Measurements from ENCODE around the gene TSPAN4. TPM values are rescaled to one million over a fixed set of nuclear protein-coding genes. Genes with fewer than 3 reads are reported as not detected.

TSPAN4 gene
- total and polyA plus RNA-seq, 9 of the 15 experiments (the other 6 are each of a cell fraction or from before 2014, with no cell fraction given) = 0.07 to 31.0 (median 15.7) TPM

GRCh38 chr11:862081-862661 is 19.5 kb downstream of the TSPAN4 start:
- Histone ChIP-seq H3K27ac (ENCODE audit: extremely low read depth, low read depth, low read length) (no peak overlapping the region), H3K79me2 (ENCODE audit: control insufficient read depth, insufficient read depth, low read length) (no peaks in the 10 kb centered on the region), H3K36me3 (ENCODE audit: control insufficient read depth, insufficient read depth, low read length) (peaks cover 5% of the 10 kb centered on the region; the same call in 1 of the 3 replicates), H3K9me1 (ENCODE audit: control insufficient read depth, insufficient read depth, low read length) (peaks cover 5% of the 10 kb centered on the region), H3K9me3 (replicated peaks; ENCODE audit: control insufficient read depth, insufficient read depth, low read depth, low read length) (no peaks in the 10 kb centered on the region), H3K9ac (ENCODE audit: insufficient read depth in 1 of 2, low read depth in 2 of 2, low read length in 2 of 2) (peak overlapping the region in 1 of 2 experiments; percentile 33; a peak in 2 of 4 replicates), H3K27me3 (ENCODE audit: control insufficient read depth in 2 of 2, insufficient read depth in 2 of 2, low read length in 2 of 2) (no peaks in the 10 kb centered on the region), H3K4me2 (ENCODE audit: insufficient read depth, low read length) (peak overlapping the region; percentile 27), H4K20me1 (replicated peaks; ENCODE audit: control insufficient read depth, insufficient read depth, low read length) (peaks cover 20% of the 10 kb centered on the region), H3K4me3 (no peak overlapping the region), H3K4me1 (replicated peaks in 1 of 2; ENCODE audit: control insufficient read depth in 2 of 2, insufficient read depth in 2 of 2, low read length in 2 of 2) (peaks cover 14 to 95% of the 10 kb centered on the region in 2 experiments), H2AFZ (ENCODE audit: low read depth, low read length) (no peak overlapping the region)
- POLR2A ChIA-PET = interaction anchor here (0.7 to 1.1 kb wide), 2 partner anchors 14 to 20 kb away, joined by 4 to 6 read pairs; partner anchors contain the start of genes POLR2L and TSPAN4
- WGBS (ENCODE audit: insufficient coverage, low coverage, missing lambda C conversion rate) = 28% methylated on average over 17 of the region's 20 CpGs
- in situ Hi-C loops (cut with MboI) = no loop called here
- CTCF ChIA-PET (ENCODE audit: low intra/inter-chr PET ratio) = no interaction called here
- intact Hi-C loops (cut with micrococcal nuclease) = no loop called here
- FAIRE-seq = peak; percentile 90
- peak; percentile 84 to 88 (median 85) for DNase-seq (ENCODE audit: extremely low read depth in 1 of 4, low spot score in 3 of 4)
- ATAC-seq = peak; percentile 87
- no TSS peak for BruUV-seq (replicated peaks)
- TF ChIP-seq HDGF (IDR thresholded peaks at IDR 0.05) = no peak
- TF ChIP-seq ARID3A (IDR thresholded peaks at IDR 0.05; ENCODE audit: borderline replicate concordance, low read depth, low read length) = no peak
- no peak for TF ChIP-seq ID3 (CRISPR knock-in tag; IDR thresholded peaks at IDR 0.05)
- no peak for TF ChIP-seq ID3 (tag; IDR thresholded peaks at IDR 0.05)
- TF ChIP-seq ZNF124 (CRISPR knock-in tag; IDR thresholded peaks at IDR 0.05) = no peak
- TF ChIP-seq ZNF512 (tag; IDR thresholded peaks at IDR 0.05) = no peak
- 0 out of 2 replicates have a peak, but pooled peaks have one; percentile 9 for TF ChIP-seq PTBP1 (IDR thresholded peaks at IDR 0.05; ENCODE audit: low read depth, low read length)
- no peak for TF ChIP-seq C11orf30 (IDR thresholded peaks at IDR 0.05; ENCODE audit: low read depth)
- no peak for TF ChIP-seq CTBP1 (IDR thresholded peaks at IDR 0.05; ENCODE audit: borderline replicate concordance)
- 0 out of 2 replicates have a peak, but pooled peaks have one; percentile 11 for TF ChIP-seq SIN3B (IDR thresholded peaks at IDR 0.05; ENCODE audit: low read depth)
- no peak for TF ChIP-seq POLR2AphosphoS5 (IDR thresholded peaks at IDR 0.05; ENCODE audit: control insufficient read depth, insufficient read depth, low read depth, low read length)
- no peak for TF ChIP-seq ZC3H8 (IDR thresholded peaks at IDR 0.05)
- no peak for TF ChIP-seq USF2 (CRISPR knock-in tag; IDR thresholded peaks at IDR 0.05)
- TF ChIP-seq POU5F1 (IDR thresholded peaks at IDR 0.05; ENCODE audit: borderline replicate concordance, low read depth, low read length, partially characterized antibody) = no peak
- TF ChIP-seq HMGN3 (IDR thresholded peaks at IDR 0.05; ENCODE audit: borderline replicate concordance, extremely low read depth, insufficient read length, low read depth, low read length) = peak; percentile 17
- no peak for TF ChIP-seq TOE1 (IDR thresholded peaks at IDR 0.05; ENCODE audit: borderline replicate concordance)
- TF ChIP-seq TOE1 (CRISPR knock-in tag; IDR thresholded peaks at IDR 0.05; ENCODE audit: borderline replicate concordance, low read depth) = no peak

Data from K562 (cell line).